Measurements from ENCODE around the gene ANKRD65. TPM values are rescaled to one million over a fixed set of nuclear protein-coding genes. Genes with fewer than 3 reads are reported as not detected.
"Not testable (repeated sequence)": the region's sequence is repeated elsewhere in the genome, so short reads cannot be mapped to it uniquely, and the experiment has no call there.

Gene ANKRD65
- total and polyA plus RNA-seq, 4 donors = 13.5 to 54.2 (median 31.9) TPM

GRCh38 chr1:1403653-1404052 is 17.4 kb downstream of the ANKRD65 start:
- H3K27me3 ChIP-seq (ENCODE audit: control insufficient read depth in 3 of 3, insufficient read depth in 3 of 3, low read length in 2 of 3) = no peaks in the 10 kb centered on the region
- H3K4me3 ChIP-seq = no peak overlapping the region
- H3K9me3 ChIP-seq (ENCODE audit: control insufficient read depth in 4 of 4, insufficient read depth in 3 of 4, low read length in 3 of 4) = no peaks in the 10 kb centered on the region
- no peak for ATAC-seq (ENCODE audit: insufficient read depth, low FRiP score)
- H3K9ac ChIP-seq (ENCODE audit: insufficient read depth in 1 of 2, low read length in 2 of 2) = no peak overlapping the region
- peaks cover 14 to 34% (median 19%) of the 10 kb centered on the region in 5 donors for H3K4me1 ChIP-seq (ENCODE audit: control insufficient read depth in 5 of 5, insufficient read depth in 5 of 5, low read length in 5 of 5)
- no peak for DNase-seq
- 85 to 86% methylated on average over 7 of the region's 7 CpGs for WGBS, 2 donors
- H3K27ac ChIP-seq (ENCODE audit: low read depth in 1 of 2, low read length in 1 of 2) = no peak overlapping the region
- TF ChIP-seq CTCF (IDR thresholded peaks at IDR 0.05; ENCODE audit: control extremely low read depth, extremely low read depth) = no peak
- peaks cover 6 to 33% (median 17%) of the 10 kb centered on the region in 4 donors for H3K36me3 ChIP-seq (ENCODE audit: control insufficient read depth in 4 of 4, insufficient read depth in 4 of 4, low read length in 4 of 4)

- H3K27ac ChIP-seq (ENCODE audit: low read depth in 1 of 2, low read length in 1 of 2); H3K9ac ChIP-seq (ENCODE audit: insufficient read depth in 1 of 2, low read length in 2 of 2); H3K27me3 ChIP-seq (ENCODE audit: control insufficient read depth in 3 of 3, insufficient read depth in 3 of 3, low read length in 2 of 3); H3K4me3 ChIP-seq; DNase-seq; ATAC-seq (ENCODE audit: insufficient read depth, low FRiP score); H3K9me3 ChIP-seq (ENCODE audit: control insufficient read depth in 4 of 4, insufficient read depth in 3 of 4, low read length in 3 of 4): not testable (repeated sequence)
- Histone ChIP-seq H3K4me1 (ENCODE audit: control insufficient read depth in 5 of 5, insufficient read depth in 5 of 5, low read length in 5 of 5) (peaks cover 12 to 33% (median 18%) of the 10 kb centered on the region in 5 donors), H3K36me3 (ENCODE audit: control insufficient read depth in 4 of 4, insufficient read depth in 4 of 4, low read length in 4 of 4) (peaks cover 6 to 33% (median 19%) of the 10 kb centered on the region in 4 donors)
- 91 to 92% methylated on average over 9 of the region's 9 CpGs for WGBS, 2 donors
Observed at GRCh38 chr1:1402901-1403392, 18.1 kb downstream of the ANKRD65 start.

GRCh38 chr1:1402072-1402900 is 18.8 kb downstream of the ANKRD65 start:
- H3K36me3 ChIP-seq (ENCODE audit: control insufficient read depth in 4 of 4, insufficient read depth in 4 of 4, low read length in 4 of 4) = peaks cover 7 to 39% (median 22%) of the 10 kb centered on the region in 4 donors
- peak in 1 of 3 donors; percentile 19 for DNase-seq
- no peak for ATAC-seq (ENCODE audit: insufficient read depth, low FRiP score)
- no peak for TF ChIP-seq CTCF (IDR thresholded peaks at IDR 0.05; ENCODE audit: control extremely low read depth, extremely low read depth)
- 78 to 84% methylated on average over 20 of the region's 20 CpGs for WGBS, 2 donors
- no peaks in the 10 kb centered on the region for H3K9me3 ChIP-seq (ENCODE audit: control insufficient read depth in 4 of 4, insufficient read depth in 3 of 4, low read length in 3 of 4)
- H3K4me1 ChIP-seq (ENCODE audit: control insufficient read depth in 5 of 5, insufficient read depth in 5 of 5, low read length in 5 of 5) = peaks cover 13 to 37% (median 23%) of the 10 kb centered on the region in 5 donors
- H3K27ac ChIP-seq (ENCODE audit: low read depth in 1 of 2, low read length in 1 of 2) = no peak overlapping the region
- no peaks in the 10 kb centered on the region for H3K27me3 ChIP-seq (ENCODE audit: control insufficient read depth in 3 of 3, insufficient read depth in 3 of 3, low read length in 2 of 3)
- no peak overlapping the region for H3K9ac ChIP-seq (ENCODE audit: insufficient read depth in 1 of 2, low read length in 2 of 2)
- no peak overlapping the region for H3K4me3 ChIP-seq

GRCh38 chr1:1401457-1402010 is 19.5 kb downstream of the ANKRD65 start:
- H3K27ac ChIP-seq (ENCODE audit: low read depth in 1 of 2, low read length in 1 of 2) = no peak overlapping the region
- DNase-seq = no peak
- peaks cover 9 to 43% (median 27%) of the 10 kb centered on the region in 4 donors for H3K36me3 ChIP-seq (ENCODE audit: control insufficient read depth in 4 of 4, insufficient read depth in 4 of 4, low read length in 4 of 4)
- 89 to 90% methylated on average over 7 of the region's 7 CpGs for WGBS, 2 donors
- no peak overlapping the region for H3K9ac ChIP-seq (ENCODE audit: insufficient read depth in 1 of 2, low read length in 2 of 2)
- H3K9me3 ChIP-seq (ENCODE audit: control insufficient read depth in 4 of 4, insufficient read depth in 3 of 4, low read length in 3 of 4) = no peaks in the 10 kb centered on the region
- H3K4me1 ChIP-seq (ENCODE audit: control insufficient read depth in 5 of 5, insufficient read depth in 5 of 5, low read length in 5 of 5) = peaks cover 13 to 37% (median 23%) of the 10 kb centered on the region in 5 donors
- no peak overlapping the region for H3K4me3 ChIP-seq
- no peak for TF ChIP-seq CTCF (IDR thresholded peaks at IDR 0.05; ENCODE audit: control extremely low read depth, extremely low read depth)
- ATAC-seq (ENCODE audit: insufficient read depth, low FRiP score) = no peak
- no peaks in the 10 kb centered on the region for H3K27me3 ChIP-seq (ENCODE audit: control insufficient read depth in 3 of 3, insufficient read depth in 3 of 3, low read length in 2 of 3)
